ENCODE data around the gene ENOSF1.
"Not testable (repeated sequence)": the region's sequence is repeated elsewhere in the genome, so short reads cannot be mapped to it uniquely, and the experiment has no call there.

- TF ChIP-seq CTCF (IDR thresholded peaks at IDR 0.05); MAZ (IDR thresholded peaks at IDR 0.05; ENCODE audit: borderline replicate concordance, low read depth, low read length); CBX2 (IDR thresholded peaks at IDR 0.05; ENCODE audit: borderline replicate concordance, low read depth); HOXA7 (CRISPR knock-in tag; IDR thresholded peaks at IDR 0.05); POLR2A (IDR thresholded peaks at IDR 0.05; ENCODE audit: low read length); ZC3H11A (IDR thresholded peaks at IDR 0.05); EP300 (IDR thresholded peaks at IDR 0.05); TP53 (CRISPR knock-in tag; IDR thresholded peaks at IDR 0.05); GATA3 (IDR thresholded peaks at IDR 0.05; ENCODE audit: borderline replicate concordance); USF2 (IDR thresholded peaks at IDR 0.05); SMC3 (IDR thresholded peaks at IDR 0.05); CEBPB (IDR thresholded peaks at IDR 0.05); JUNB (IDR thresholded peaks at IDR 0.05): not testable (repeated sequence)
Observed at GRCh38 chr18:730120-730519, 17.7 kb upstream of the ENOSF1 start.

Measured in A549 (cell line).